GM18505 (cell line): ENCODE measurements around the gene ONECUT2.

Experiments
- ATAC-seq: cut with Tn5 transposase; IDR thresholded peaks from one replicate; pipeline ENCODE4 v1.9.1; 2021; ENCODE audit not compliant: unreplicated experiment
- POLR2A ChIP-seq: IDR thresholded peaks from 4 replicates; pipeline ENCODE4 v1.6.1; 2011; ENCODE audit warnings: borderline replicate concordance; ENCODE audit not compliant: insufficient read depth, insufficient read length; ENCODE audit errors: extremely low read depth

ONECUT2 gene

GRCh38 chr18:57534511-57534909, 99.3 kb downstream of the ONECUT2 start:
- TF ChIP-seq POLR2A: no peak

DNA sequence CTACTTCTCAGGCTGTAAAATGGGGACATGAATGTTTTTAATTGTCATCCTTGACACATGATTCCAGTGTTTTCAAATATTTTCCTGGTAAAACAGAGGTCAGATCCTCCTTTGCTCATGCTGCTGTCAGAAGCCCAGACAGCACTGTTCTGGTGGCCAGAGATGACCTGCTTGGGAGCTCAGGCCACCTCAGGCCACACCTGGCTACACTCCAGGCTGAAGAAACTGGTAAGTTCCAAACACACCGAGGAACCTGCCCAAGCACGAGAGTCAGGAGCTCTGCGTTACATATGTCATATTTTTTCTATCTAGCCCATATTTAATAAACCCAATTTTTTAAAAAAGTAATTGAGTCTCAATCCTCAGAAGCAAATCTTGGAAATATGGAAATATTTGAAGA, 103.4 kb downstream of the ONECUT2 start:
- no peak for ATAC-seq
- no peak for TF ChIP-seq POLR2A

More at GRCh38 chr18:57534511-57534909, 99.3 kb downstream of the ONECUT2 start:
- ATAC-seq: no peak

DNA sequence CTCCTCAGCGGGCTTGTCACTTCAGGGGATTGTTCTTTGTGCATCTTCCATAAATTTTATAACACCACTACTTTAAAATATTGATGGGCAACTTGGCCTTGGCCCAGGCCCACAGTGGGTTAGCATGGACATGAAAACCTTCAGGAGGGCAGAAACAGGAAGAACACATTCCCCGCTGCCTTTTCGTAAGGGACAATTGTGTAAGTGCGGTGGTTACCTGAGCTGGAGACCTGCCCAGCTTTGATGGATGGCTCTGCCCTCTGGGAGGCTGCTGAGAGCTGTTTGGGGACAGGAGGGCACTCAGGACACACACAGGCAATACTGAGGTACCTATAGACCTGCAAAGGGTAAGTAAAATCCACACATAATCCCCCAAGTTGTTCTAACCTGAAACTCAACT, 104.5 kb downstream of the ONECUT2 start:
- no peak for TF ChIP-seq POLR2A
- no peak for ATAC-seq
